HG03175 (cell line): ENCODE data around the gene RPL34.
"Not testable (repeated sequence)": the region's sequence is repeated elsewhere in the genome, so short reads cannot be mapped to it uniquely, and the experiment has no call there.

Experiments
- ATAC-seq: cut with Tn5 transposase; IDR thresholded peaks from one replicate; pipeline ENCODE4 v1.9.1; 2021; ENCODE audit warnings: mild to moderate bottlenecking, moderate library complexity; ENCODE audit not compliant: unreplicated experiment

Gene RPL34

GRCh38 chr4:108620101-108620932 lies at the start of gene RPL34:
Gene RPL34 (plus strand): TSS chr4:108620576. CDS start chr4:108621960, 1,384 bp downstream.
- ATAC-seq = peak; percentile 100

DNA sequence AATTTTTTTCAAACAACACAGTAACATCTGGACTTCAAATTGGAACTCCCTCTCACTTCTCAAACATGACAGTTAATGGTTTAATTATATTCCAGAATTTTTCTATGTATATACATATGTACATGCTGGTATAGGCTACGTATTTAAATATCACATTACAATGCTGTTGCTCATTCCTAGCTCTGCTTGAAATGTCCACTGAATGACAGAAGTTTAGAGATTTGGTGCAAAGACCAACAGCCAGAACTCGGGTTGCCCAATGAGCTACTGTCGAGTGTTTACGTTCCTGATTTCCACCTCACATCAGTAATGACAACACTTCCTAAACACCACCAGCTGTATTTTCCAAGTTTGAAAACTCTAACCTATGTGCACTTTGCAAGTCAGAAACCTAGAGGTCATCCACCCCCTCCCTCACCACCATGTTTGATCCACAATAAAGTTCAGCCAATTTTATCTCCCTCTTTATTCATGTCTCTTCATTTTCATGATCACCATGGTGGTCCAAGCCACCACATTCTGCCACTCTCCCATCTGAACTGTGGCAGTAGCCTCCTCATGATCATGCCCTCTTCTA lies 49.3 kb upstream of the RPL34 start:
- ATAC-seq = no peak

- ATAC-seq = no peak
These were observed 46.0 kb upstream of the RPL34 start for GRCh38 chr4:108574402-108574801.

- no peak for ATAC-seq
These were observed 39.3 kb upstream of the RPL34 start for GRCh38 chr4:108581083-108581482.

DNA sequence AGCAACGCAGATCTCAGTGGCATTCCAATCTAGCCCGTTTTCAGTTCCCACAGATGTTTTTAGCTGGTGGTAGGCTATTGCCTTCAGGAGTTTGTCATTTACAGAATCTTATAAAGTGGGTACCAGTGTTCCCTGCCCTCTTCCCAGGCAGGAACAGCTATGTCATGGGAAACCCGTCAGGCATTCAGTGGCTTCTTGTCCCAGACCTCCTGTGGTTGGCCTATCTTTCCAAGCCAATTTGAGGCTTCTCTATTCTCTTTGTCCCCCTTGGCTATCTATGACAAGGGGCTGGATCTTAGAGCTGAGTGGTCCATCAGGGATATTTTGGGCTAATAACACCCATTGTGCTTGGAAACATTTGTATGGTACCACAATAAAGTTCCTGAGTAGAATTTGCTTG lies 33.6 kb upstream of the RPL34 start:
- ATAC-seq = no peak

DNA sequence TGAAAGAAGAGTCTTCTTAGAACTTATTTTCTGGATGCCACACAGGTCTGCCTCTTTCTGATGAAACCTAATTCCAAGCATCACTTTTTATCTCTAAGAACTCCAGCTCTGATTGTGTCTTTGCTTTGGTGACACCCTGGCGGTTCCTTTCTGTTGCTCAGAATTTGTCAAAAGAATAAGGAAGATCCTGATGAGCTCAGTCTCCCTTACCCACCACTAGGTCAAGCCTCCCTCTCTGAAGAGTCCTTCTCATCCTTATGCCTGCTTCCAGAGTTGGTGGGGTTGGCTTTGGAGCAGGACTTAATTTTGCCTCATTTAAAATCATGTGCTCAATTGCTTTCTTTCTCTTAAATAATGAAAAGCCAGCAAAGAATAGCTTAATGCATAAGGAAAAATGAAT lies 31.5 kb upstream of the RPL34 start:
- no peak for ATAC-seq

DNA sequence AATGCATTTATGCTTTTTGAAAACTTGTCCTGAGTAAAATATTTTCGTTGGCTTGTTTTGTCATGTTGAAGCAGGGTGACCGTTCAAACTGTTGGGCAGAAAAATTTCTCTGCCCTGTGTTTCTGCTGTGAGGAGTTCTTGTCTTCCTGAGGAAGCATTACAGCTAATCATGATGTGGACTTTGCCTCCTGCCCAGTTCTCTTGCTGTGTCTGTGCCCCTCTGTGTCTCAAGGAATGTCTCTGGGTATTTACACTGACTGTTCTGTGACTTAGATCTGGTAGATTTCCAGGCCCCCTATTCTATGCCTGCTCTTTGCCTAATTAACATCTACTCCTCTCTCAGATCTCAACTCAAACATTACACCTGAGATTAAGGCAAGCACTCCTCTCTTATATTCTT lies 30.4 kb upstream of the RPL34 start:
- no peak for ATAC-seq

DNA sequence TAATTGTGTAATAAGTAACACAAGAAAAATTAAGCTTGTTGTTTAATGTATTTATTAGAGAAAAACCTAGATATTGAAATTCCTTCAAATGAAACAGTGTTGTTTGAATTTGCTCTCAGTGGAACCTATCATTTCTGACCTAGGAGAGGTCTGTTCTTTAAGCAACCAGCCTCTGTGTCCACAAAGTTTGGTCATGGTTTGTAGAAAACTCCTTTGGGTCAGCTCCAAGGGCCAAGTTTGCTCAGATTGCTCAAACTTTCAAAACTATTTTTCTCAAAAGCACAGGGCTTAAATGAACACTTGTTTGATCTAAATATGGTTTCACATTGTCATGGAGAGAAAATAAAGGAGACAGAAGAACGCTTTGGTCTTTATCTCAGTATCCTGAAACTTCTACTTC lies 29.6 kb upstream of the RPL34 start:
- no peak for ATAC-seq

DNA sequence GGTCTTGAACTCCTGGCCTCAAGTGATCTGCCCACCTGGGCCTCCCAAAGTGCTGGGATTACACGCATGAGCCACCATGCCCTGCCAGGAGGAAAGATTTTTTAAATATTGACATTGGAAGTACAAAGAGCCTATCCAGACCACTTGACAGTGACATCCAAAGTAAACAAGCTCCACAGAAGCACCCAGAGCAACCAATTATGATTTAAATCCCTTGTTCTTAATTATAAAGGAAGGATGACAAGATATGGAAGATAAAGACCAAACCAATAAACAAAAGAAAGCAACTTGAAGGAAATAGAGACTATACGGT lies 27.7 kb upstream of the RPL34 start:
- no peak for ATAC-seq

DNA sequence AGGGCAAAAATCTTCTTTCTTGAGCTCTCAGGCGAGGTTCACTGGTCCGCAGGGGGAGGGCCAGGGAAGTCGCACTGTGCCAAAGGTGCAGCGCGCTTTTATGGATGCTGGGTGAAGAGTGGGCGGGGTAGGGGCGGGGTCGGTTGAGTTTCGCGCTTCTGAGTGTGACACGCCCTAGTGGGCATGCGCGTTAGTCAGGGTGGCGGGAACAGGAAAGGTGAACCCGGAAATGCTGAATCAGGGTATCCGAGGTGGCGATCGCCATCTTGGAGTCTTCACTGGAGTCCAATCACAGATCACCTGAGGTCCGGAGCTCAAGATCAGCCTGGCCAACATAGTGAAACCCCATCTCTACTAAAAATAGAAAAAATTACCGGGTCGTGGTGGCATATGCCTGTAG lies 26.1 kb upstream of the RPL34 start:
- not testable (repeated sequence) for ATAC-seq

GRCh38 chr4:108596344-108596743 lies 24.0 kb upstream of the RPL34 start:
- no peak for ATAC-seq

DNA sequence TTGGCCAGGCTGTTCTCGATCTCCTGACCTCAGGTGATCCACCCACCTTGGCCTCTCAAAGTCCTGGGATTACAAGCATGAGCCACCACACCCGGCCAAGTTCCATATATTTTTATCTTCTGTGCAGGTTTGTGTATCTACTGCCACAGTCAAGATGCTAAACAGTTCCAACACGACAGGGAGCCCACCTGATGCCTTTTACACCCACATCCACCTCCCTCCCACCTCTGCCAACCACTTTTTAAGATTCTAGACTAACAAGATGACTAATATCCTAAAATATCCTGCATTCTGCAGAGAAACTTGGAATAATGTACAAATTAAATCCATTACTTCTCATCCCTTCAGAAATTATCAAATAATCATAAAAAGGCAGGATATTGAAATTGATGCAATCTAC lies 19.3 kb upstream of the RPL34 start:
- ATAC-seq = no peak

DNA sequence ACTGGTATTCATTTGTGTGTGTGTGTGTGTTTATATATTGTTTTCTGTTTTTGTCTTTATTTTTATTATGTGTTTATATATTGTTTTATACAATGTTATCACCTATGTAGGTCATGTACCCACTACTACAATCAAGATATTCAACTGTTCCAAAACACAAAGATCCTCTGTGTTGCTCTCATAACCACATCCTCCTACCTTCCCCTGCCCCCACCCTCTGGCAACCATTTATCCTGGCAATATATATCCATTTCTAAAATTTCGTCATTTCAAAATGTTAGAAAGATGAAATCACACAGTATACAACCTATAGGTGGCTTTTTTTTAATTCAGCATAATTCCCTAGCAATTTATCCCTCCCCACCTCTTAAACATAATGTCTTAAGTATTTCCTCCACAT lies 18.8 kb upstream of the RPL34 start:
- no peak for ATAC-seq

GRCh38 chr4:108602163-108602562 lies 18.2 kb upstream of the RPL34 start:
- no peak for ATAC-seq

- no peak for ATAC-seq
These were observed 13.1 kb upstream of the RPL34 start for GRCh38 chr4:108607079-108607815.

- no peak for ATAC-seq
These were observed 9.0 kb upstream of the RPL34 start for GRCh38 chr4:108611365-108611764.

DNA sequence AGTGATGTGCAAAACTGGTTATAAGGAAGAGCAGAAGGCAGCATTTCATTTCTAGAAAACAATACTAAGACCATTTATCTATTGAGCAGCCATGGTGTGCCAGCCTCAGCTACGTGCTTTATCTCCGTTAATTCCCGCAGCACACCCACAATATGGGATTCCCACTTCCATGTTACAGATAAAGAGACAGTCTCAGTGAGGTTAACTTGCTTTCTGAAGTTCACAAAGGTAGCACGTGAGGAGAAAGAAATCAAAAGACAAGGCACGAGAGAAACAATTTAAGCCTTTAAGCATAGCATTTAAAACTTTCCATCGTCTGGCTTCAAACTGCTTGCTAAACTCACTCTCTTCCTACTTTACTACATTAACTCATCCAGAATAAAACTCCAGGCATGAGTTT lies 8.0 kb upstream of the RPL34 start:
- no peak for ATAC-seq

DNA sequence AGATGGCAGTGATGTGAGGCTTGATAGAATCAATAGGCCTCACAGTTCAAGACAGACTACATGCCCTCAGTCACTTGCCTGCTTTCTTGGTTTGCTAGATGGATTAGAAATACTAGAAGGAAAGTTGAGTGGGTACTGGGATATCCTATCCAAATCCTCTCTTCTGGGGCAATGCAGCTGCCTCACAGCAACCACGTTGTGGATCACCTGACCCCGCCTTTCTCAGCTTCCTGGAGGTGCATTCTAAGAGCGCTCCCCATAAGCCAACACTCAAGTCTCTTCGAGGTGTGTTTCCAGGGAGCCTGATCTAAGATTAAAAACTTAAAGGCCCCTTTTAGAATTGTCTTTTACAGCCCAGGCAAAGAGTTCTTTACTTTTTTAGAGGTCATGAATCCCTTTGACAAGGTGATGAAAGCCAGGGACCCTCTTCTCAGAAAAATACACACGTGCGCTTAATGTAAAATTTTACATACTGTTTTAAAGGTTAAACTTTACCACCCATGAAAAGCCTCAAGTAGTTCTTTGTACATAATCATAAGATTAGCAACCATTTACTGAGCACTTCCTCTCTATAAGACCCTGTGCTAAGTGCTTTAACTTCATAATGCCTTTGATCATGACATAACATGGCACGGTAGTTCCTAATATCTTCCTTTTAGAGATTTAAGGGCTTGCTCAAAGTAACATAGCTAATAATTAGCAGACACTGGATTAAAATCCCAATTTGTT lies 840 bp upstream of the RPL34 start:
- ATAC-seq = peak; percentile 6

DNA sequence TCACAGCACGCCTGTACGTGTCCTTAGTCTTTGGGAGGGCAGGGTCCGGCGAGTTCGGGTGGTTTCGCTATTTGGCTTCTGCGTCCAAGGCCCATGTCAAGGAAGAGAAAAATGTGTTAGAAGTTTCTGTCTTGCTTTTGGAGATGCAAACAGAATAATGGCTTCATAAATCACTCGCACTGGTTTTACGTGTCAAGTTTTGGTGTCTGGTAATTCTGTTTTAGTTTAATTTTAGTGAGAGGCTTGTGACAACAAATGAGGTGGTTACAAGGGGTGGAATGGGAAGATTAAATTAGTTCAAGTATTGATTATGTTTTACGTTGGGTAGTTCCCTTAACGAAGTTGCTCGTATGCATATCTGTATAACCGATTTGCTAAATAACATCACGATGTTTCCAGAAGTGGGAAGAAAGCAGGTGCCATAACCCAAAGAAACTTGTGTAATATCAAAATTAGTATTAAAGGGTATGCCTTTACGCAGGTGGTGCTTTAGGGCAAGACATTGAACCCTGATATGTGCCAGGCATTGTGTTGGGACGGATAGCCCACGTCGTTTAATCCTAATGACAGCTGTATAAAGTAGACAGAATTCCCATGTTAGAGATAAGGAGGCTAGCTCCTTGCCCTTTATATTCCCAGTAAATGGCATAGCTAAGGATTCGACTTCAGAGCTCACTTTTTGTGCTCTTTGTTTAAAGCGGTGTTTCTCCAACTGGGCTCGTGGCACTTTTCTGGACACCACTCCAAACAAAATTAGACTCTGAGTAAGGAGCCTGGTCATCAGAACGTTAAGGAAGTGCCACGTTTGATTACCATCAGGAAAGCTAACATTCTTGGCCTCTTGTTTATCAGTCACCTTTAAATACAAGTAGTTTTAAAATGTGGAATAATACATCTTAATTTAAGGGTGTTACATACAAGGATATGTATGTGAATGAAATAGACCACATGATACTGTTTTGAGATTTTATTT lies 843 bp downstream of the RPL34 start:
- ATAC-seq = peak; percentile 26

DNA sequence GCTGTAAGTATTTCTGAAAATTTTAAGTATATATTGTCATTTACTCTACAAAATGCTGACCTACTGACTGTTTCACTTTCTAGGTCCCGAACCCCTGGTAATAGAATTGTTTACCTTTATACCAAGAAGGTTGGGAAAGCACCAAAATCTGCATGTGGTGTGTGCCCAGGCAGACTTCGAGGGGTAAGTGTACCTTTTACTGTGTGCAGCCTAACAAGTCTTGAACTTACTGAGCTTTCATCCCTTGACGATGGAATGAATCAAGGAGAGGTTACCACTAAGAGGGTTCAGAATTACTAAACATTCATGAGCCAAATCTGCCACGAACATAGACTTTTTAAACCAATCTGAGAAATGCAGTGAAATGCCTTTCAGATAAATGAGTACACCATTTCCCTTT lies 1.6 kb downstream of the RPL34 start:
- ATAC-seq = no peak
